ENCODE measurements around the gene FCSK.

DNA sequence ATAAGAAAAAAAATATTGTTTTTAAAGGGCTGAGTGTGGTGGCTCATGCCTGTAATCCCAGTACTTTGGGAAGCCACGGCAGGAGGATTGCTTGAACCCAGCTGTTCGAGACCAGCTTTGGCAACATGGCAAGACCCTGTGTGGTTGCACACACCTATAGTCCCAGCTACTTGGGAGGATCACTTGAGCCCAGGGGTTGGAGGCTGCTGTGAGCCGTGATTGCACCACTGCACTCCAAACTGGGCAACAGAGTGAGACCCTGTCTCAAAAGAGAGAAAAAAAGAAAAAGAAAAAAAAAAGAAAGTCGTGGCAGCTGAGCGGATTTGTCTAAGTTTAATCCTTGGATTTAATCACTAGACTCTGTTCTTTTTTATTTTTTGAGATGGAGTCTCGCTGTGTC lies 6.3 kb upstream of the FCSK start:
- no peak for TF ChIP-seq ESRRA (IDR thresholded peaks at IDR 0.05; ENCODE audit: low read length)
- TF ChIP-seq CHD2 (IDR thresholded peaks at IDR 0.05; ENCODE audit: borderline replicate concordance, low read depth, low read length): no peak
- TF ChIP-seq NFYB (IDR thresholded peaks at IDR 0.05; ENCODE audit: insufficient read depth, low read depth, low read length): no peak
- no peak for TF ChIP-seq ZSCAN29 (IDR thresholded peaks at IDR 0.05)
- TF ChIP-seq, protein P1, sequence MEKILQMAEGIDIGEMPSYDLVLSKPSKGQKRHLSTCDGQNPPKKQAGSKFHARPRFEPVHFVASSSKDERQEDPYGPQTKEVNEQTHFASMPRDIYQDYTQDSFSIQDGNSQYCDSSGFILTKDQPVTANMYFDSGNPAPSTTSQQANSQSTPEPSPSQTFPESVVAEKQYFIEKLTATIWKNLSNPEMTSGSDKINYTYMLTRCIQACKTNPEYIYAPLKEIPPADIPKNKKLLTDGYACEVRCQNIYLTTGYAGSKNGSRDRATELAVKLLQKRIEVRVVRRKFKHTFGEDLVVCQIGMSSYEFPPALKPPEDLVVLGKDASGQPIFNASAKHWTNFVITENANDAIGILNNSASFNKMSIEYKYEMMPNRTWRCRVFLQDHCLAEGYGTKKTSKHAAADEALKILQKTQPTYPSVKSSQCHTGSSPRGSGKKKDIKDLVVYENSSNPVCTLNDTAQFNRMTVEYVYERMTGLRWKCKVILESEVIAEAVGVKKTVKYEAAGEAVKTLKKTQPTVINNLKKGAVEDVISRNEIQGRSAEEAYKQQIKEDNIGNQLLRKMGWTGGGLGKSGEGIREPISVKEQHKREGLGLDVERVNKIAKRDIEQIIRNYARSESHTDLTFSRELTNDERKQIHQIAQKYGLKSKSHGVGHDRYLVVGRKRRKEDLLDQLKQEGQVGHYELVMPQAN (conservative IDR thresholded peaks at IDR 0.05): no peak
- TF ChIP-seq, protein P2, sequence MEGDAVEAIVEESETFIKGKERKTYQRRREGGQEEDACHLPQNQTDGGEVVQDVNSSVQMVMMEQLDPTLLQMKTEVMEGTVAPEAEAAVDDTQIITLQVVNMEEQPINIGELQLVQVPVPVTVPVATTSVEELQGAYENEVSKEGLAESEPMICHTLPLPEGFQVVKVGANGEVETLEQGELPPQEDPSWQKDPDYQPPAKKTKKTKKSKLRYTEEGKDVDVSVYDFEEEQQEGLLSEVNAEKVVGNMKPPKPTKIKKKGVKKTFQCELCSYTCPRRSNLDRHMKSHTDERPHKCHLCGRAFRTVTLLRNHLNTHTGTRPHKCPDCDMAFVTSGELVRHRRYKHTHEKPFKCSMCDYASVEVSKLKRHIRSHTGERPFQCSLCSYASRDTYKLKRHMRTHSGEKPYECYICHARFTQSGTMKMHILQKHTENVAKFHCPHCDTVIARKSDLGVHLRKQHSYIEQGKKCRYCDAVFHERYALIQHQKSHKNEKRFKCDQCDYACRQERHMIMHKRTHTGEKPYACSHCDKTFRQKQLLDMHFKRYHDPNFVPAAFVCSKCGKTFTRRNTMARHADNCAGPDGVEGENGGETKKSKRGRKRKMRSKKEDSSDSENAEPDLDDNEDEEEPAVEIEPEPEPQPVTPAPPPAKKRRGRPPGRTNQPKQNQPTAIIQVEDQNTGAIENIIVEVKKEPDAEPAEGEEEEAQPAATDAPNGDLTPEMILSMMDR (IDR thresholded peaks at IDR 0.05 in 2 of 3, conservative IDR thresholded peaks at IDR 0.05 in 1 of 3; ENCODE audit: control insufficient read depth in 2 of 3, extremely low read depth in 1 of 3, insufficient read depth in 1 of 3, low read depth in 3 of 3, low read length in 3 of 3): no peak
- no peak for TF ChIP-seq EZH2 (IDR thresholded peaks at IDR 0.05; ENCODE audit: borderline replicate concordance, control insufficient read depth, low read depth, low read length)
- no peak for TF ChIP-seq ZZZ3 (IDR thresholded peaks at IDR 0.05; ENCODE audit: control insufficient read depth, insufficient read length, low read depth)
- no peak for TF ChIP-seq CEBPB (IDR thresholded peaks at IDR 0.05; ENCODE audit: borderline replicate concordance in 1 of 2, low read depth in 2 of 2, low read length in 2 of 2)
- TF ChIP-seq CREB1 (IDR thresholded peaks at IDR 0.05; ENCODE audit: low read depth): no peak
